Measurements from ENCODE around the gene TRMT61A. TPM values are rescaled to one million over a fixed set of nuclear protein-coding genes. Genes with fewer than 3 reads are reported as not detected.

The TRMT61A gene
- total and polyA plus RNA-seq, 10 of the 15 experiments (the other 5 are each of a cell fraction or from before 2014, with no cell fraction given), result 0.11 to 21.9 (median 11.4) TPM

GRCh38 chr14:103514596-103515421, 14.2 kb upstream of the TRMT61A start:
- peaks cover 0 to 5% of the 10 kb centered on the region in 2 experiments; a peak in 1 of 4 replicates for H3K36me3 ChIP-seq (ENCODE audit: control insufficient read depth in 2 of 2, insufficient read depth in 2 of 2, low read length in 1 of 2)
- H3K79me2 ChIP-seq (ENCODE audit: control insufficient read depth, insufficient read depth, low read length), result no peaks in the 10 kb centered on the region
- SMC1A ChIA-PET (ENCODE audit: uncharacterized antibody, unreplicated experiment), result no interaction called here
- H4K20me1 ChIP-seq (ENCODE audit: control insufficient read depth, insufficient read depth), result no peaks in the 10 kb centered on the region
- RAD21 ChIA-PET (ENCODE audit: unreplicated experiment), result no interaction called here
- no peak for ATAC-seq
- no peak overlapping the region for H3K9ac ChIP-seq (ENCODE audit: control insufficient read depth, insufficient read depth, low read length)
- no peak overlapping the region for H2AFZ ChIP-seq (ENCODE audit: control insufficient read depth, low read depth, low read length)
- no peaks in the 10 kb centered on the region for H3K9me3 ChIP-seq (replicated peaks; ENCODE audit: control insufficient read depth, insufficient read depth, low read length)
- TF ChIP-seq ZNF24 (IDR thresholded peaks at IDR 0.05), result no peak
- no peak for TF ChIP-seq JUND (IDR thresholded peaks at IDR 0.05; ENCODE audit: low read depth, low read length)
- no peak for FAIRE-seq
- no peak overlapping the region for H3K27ac ChIP-seq (ENCODE audit: control insufficient read depth, insufficient read depth)
- H3K4me2 ChIP-seq (ENCODE audit: control insufficient read depth, insufficient read depth), result no peak overlapping the region
- H3K4me3 ChIP-seq, result no peak overlapping the region
- BruUV-seq (replicated peaks), result no TSS peak
- POLR2A ChIA-PET, result no interaction called here
- WGBS (ENCODE audit: insufficient coverage, insufficient replicate concordance, low lambda C conversion rate, missing lambda C conversion rate), result 93% methylated on average over 18 of the region's 18 CpGs
- intact Hi-C loops (cut with micrococcal nuclease; ENCODE audit: unreplicated experiment), result no loop called here
- H3K27me3 ChIP-seq (replicated peaks in 1 of 2; ENCODE audit: control insufficient read depth in 2 of 2, insufficient read depth in 2 of 2, low read length in 1 of 2), result no peaks in the 10 kb centered on the region
- no peak for DNase-seq (ENCODE audit: low read depth, low spot score)
- in situ Hi-C loops (cut with MboI), result loop anchor here (5.0 kb wide), 1 partner anchor 42 kb away; no protein-coding TSS in a partner anchor
- peaks cover 10% of the 10 kb centered on the region for H3K4me1 ChIP-seq (ENCODE audit: control insufficient read depth, insufficient read depth, low read length)
- CTCF ChIA-PET, result no interaction called here

DNA sequence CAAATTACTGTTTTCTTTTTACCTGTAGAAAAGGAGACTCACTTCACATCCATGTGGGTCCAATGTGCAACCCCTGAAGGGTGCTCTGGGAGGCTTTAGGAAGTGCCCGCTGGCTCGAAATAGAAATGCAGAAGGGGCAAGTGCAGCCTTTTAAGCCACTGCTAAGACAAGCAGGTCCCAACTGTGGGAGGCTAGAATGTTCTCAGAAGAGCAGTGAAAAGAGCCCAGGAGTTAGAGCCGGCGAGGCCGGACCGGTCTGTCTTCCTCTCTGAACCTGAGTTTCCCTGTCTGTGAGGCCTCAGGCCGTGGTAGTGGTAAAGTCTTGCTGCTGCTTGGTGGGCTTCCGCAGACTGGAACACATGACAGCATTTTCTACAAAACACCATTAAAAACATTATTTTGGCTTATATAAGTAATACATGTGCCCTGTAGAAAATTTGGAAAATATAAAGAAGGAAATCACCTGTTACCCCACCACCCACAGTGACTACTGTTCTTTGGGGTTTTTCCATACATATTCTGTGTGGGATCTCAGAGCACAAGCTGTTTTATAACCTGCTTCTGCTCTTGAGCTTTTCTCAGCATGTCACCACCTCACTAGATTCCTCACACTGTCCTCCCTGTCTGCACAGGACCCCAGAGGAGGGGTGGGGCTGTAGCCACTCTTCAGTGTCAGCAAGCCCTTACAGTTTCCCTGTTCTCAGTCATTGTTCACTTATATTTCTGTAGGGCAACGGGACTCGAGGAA, 12.4 kb upstream of the TRMT61A start:
- ChIA-PET RAD21 (ENCODE audit: unreplicated experiment) (interaction anchor here (0.9 kb wide), 1 partner anchor 30 kb away, joined by 3 read pairs; no protein-coding TSS in a partner anchor), CTCF (interaction anchor here (1.4 to 6.5 kb wide), 3 partner anchors 12 to 79 kb away, joined by 4 to 53 read pairs (median 39); partner anchors contain the start of gene TRMT61A), SMC1A (ENCODE audit: uncharacterized antibody, unreplicated experiment) (interaction anchor here (0.6 to 3.0 kb wide), 2 partner anchors 11 to 52 kb away, joined by 3 to 11 read pairs; partner anchors contain the start of gene TRMT61A), POLR2A (no interaction called here)
- Histone ChIP-seq H4K20me1 (ENCODE audit: control insufficient read depth, insufficient read depth) (no peaks in the 10 kb centered on the region), H3K4me1 (ENCODE audit: control insufficient read depth, insufficient read depth, low read length) (peaks cover 21% of the 10 kb centered on the region), H3K27me3 (replicated peaks in 1 of 2; ENCODE audit: control insufficient read depth in 2 of 2, insufficient read depth in 2 of 2, low read length in 1 of 2) (no peaks in the 10 kb centered on the region), H3K36me3 (ENCODE audit: control insufficient read depth in 2 of 2, insufficient read depth in 2 of 2, low read length in 1 of 2) (no peaks in the 10 kb centered on the region; a peak in 1 of 4 replicates), H3K4me2 (ENCODE audit: control insufficient read depth, insufficient read depth) (no peak overlapping the region), H3K79me2 (ENCODE audit: control insufficient read depth, insufficient read depth, low read length) (no peaks in the 10 kb centered on the region), H3K27ac (ENCODE audit: control insufficient read depth, insufficient read depth) (no peak overlapping the region), H2AFZ (ENCODE audit: control insufficient read depth, low read depth, low read length) (no peak overlapping the region), H3K9ac (ENCODE audit: control insufficient read depth, insufficient read depth, low read length) (no peak overlapping the region), H3K4me3 (no peak overlapping the region), H3K9me3 (replicated peaks; ENCODE audit: control insufficient read depth, insufficient read depth, low read length) (no peaks in the 10 kb centered on the region)
- intact Hi-C loops (cut with micrococcal nuclease; ENCODE audit: unreplicated experiment), result no loop called here
- no TSS peak for BruUV-seq (replicated peaks)
- no peak for ATAC-seq
- in situ Hi-C loops (cut with MboI), result loop anchor here (5.0 kb wide), 1 partner anchor 41 kb away; no protein-coding TSS in a partner anchor
- FAIRE-seq, result no peak
- 76% methylated on average over 10 of the region's 10 CpGs for WGBS (ENCODE audit: insufficient coverage, insufficient replicate concordance, low lambda C conversion rate, missing lambda C conversion rate)
- no peak for DNase-seq (ENCODE audit: low read depth, low spot score)
- no peak for TF ChIP-seq MTA3 (IDR thresholded peaks at IDR 0.05; ENCODE audit: borderline replicate concordance, low read length)
- no peak for TF ChIP-seq IRF4 (IDR thresholded peaks at IDR 0.05; ENCODE audit: low read depth, low read length)
- TF ChIP-seq BRCA1 (IDR thresholded peaks at IDR 0.05; ENCODE audit: low read depth, low read length), result no peak
- no peak for TF ChIP-seq RB1 (IDR thresholded peaks at IDR 0.05; ENCODE audit: borderline replicate concordance)
- no peak for TF ChIP-seq CBX5 (IDR thresholded peaks at IDR 0.05; ENCODE audit: low read depth)
- no peak for TF ChIP-seq ZBED1 (IDR thresholded peaks at IDR 0.05; ENCODE audit: borderline replicate concordance)
- TF ChIP-seq MXI1 (IDR thresholded peaks at IDR 0.05; ENCODE audit: low read depth, low read length), result no peak
- TF ChIP-seq ZBTB4 (CRISPR knock-in tag; IDR thresholded peaks at IDR 0.05), result no peak
- no peak for TF ChIP-seq NFYB (IDR thresholded peaks at IDR 0.05; ENCODE audit: insufficient read depth, low read depth, low read length)
- no peak for TF ChIP-seq STAT3 (IDR thresholded peaks at IDR 0.05; ENCODE audit: low read depth, low read length)
